ENCODE results near the gene HSD17B10. TPM values are rescaled to one million over a fixed set of nuclear protein-coding genes. Genes with fewer than 3 reads are reported as not detected.

HSD17B10 gene
- total and polyA plus RNA-seq, 8 donors = 16.1 to 84.3 (median 36.2) TPM; not detected in 1

DNA sequence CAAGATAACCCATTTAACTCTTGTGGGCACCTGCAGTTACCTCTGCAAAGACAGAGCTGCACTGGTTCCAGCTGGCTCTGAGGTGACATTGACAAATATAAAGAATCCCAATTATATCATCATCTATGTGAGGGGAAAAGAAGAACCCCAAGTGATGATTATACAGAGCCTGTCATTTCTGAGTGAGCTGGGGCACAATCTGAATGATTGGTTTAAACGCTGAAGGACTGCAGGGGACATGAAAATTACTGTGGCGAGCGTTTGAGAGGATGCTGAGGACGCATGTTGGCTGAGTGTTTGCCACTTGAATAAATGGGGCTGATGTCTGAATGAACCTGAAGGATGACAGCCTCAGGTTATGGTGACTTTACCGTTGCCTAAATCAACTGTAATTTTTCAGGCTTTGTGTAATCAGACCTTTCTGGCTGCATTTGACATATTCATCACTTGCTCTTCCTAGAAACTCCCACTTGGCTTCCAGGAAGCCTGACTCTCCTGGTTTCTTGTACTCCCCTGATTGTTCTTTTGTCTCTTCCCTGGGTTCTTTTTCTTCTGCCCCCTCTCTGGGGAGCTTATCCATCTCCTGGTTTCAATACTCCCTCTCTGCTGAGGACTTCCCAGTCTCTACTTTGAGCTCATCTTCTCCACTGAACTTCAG, 4.1 kb upstream of the HSD17B10 start:
- peaks cover 0 to 29% (median 21%) of the 10 kb centered on the region in 4 donors for H3K4me1 ChIP-seq
- no peaks in the 10 kb centered on the region for H3K36me3 ChIP-seq
- no peak for DNase-seq
- 51 to 93% (median 65%) methylated on average over 3 to 5 of the region's 5 CpGs for WGBS, 5 donors
- H3K4me3 ChIP-seq = no peak overlapping the region
- H3K9me3 ChIP-seq = no peaks in the 10 kb centered on the region
- H3K27ac ChIP-seq = no peak overlapping the region
- intact Hi-C loops (cut with DNase I; ENCODE audit: low total_unique reads) = loop anchor here (10.0 kb wide), 1 partner anchor 124 kb away; no protein-coding TSS in a partner anchor
- peaks cover 0 to 29% (median 0%) of the 10 kb centered on the region in 3 donors for H3K27me3 ChIP-seq
- TF ChIP-seq CTCF (IDR thresholded peaks at IDR 0.05) = no peak
- no peak for TF ChIP-seq POLR2AphosphoS5 (IDR thresholded peaks at IDR 0.05)
- no peak for TF ChIP-seq EP300 (IDR thresholded peaks at IDR 0.05)
- TF ChIP-seq POLR2A (IDR thresholded peaks at IDR 0.05) = no peak

- TF ChIP-seq POLR2A (IDR thresholded peaks at IDR 0.05) = no peak
- no peak for TF ChIP-seq POLR2AphosphoS5 (IDR thresholded peaks at IDR 0.05)
- TF ChIP-seq EP300 (IDR thresholded peaks at IDR 0.05) = no peak
- no peak for TF ChIP-seq CTCF (IDR thresholded peaks at IDR 0.05)
- intact Hi-C loops (cut with DNase I; ENCODE audit: low total_unique reads) = loop anchor here (10.0 kb wide), 1 partner anchor 122 kb away; no protein-coding TSS in a partner anchor
- H3K36me3 ChIP-seq = peaks cover 0 to 4% (median 3%) of the 10 kb centered on the region in 4 donors
- H3K27me3 ChIP-seq = peaks cover 0 to 29% (median 0%) of the 10 kb centered on the region in 3 donors
- H3K4me3 ChIP-seq = no peak overlapping the region
- WGBS, 5 donors = 66 to 84% (median 75%) methylated on average over 2 of the region's 2 CpGs
- H3K27ac ChIP-seq = no peak overlapping the region
- H3K9me3 ChIP-seq = no peaks in the 10 kb centered on the region
- DNase-seq = no peak
- peaks cover 0 to 32% (median 21%) of the 10 kb centered on the region in 4 donors for H3K4me1 ChIP-seq
Observed at GRCh38 chrX:53437206-53437605, 3.0 kb upstream of the HSD17B10 start.

- intact Hi-C loops (cut with DNase I; ENCODE audit: low total_unique reads) = loop anchor here (10.0 kb wide), 1 partner anchor 121 kb away; no protein-coding TSS in a partner anchor
- H3K4me3 ChIP-seq = no peak overlapping the region
- TF ChIP-seq CTCF (IDR thresholded peaks at IDR 0.05) (peak in 5 of 7 experiments; percentile 52 to 90 (median 80)), POLR2AphosphoS5 (IDR thresholded peaks at IDR 0.05) (peak in 1 of 3 donors; percentile 16), EP300 (IDR thresholded peaks at IDR 0.05) (no peak)
- WGBS, 5 donors = 0 to 8% (median 3%) methylated on average over 4 of the region's 4 CpGs
- no peaks in the 10 kb centered on the region for H3K9me3 ChIP-seq
- H3K27ac ChIP-seq = no peak overlapping the region
- H3K36me3 ChIP-seq = peaks cover 0 to 16% (median 15%) of the 10 kb centered on the region in 4 donors
- H3K4me1 ChIP-seq = peaks cover 0 to 20% (median 13%) of the 10 kb centered on the region in 4 donors
- peak; percentile 74 to 89 for DNase-seq
- peaks cover 0 to 27% (median 0%) of the 10 kb centered on the region in 3 donors for H3K27me3 ChIP-seq
Observed at GRCh38 chrX:53435997-53436396, 1.8 kb upstream of the HSD17B10 start.

GRCh38 chrX:53430231-53430630, 3.9 kb downstream of the HSD17B10 start:
- intact Hi-C loops (cut with DNase I; ENCODE audit: low total_unique reads) = loop anchor here (10.0 kb wide), 1 partner anchor 115 kb away; no protein-coding TSS in a partner anchor

More at GRCh38 chrX:53430231-53430630, 3.9 kb downstream of the HSD17B10 start:
- no peak for DNase-seq
- no peak for TF ChIP-seq CTCF (IDR thresholded peaks at IDR 0.05)
- TF ChIP-seq EP300 (IDR thresholded peaks at IDR 0.05) = no peak
- no peak for TF ChIP-seq POLR2AphosphoS5 (IDR thresholded peaks at IDR 0.05)
- TF ChIP-seq POLR2A (IDR thresholded peaks at IDR 0.05) = no peak
- no peaks in the 10 kb centered on the region for H3K9me3 ChIP-seq
- peaks cover 0 to 10% (median 0%) of the 10 kb centered on the region in 3 donors for H3K27me3 ChIP-seq
- H3K27ac ChIP-seq = no peak overlapping the region
- H3K36me3 ChIP-seq = peaks cover 0 to 45% (median 34%) of the 10 kb centered on the region in 4 donors
- WGBS, 5 donors = 88 to 95% (median 92%) methylated on average over 9 of the region's 9 CpGs
- peaks cover 0 to 13% (median 10%) of the 10 kb centered on the region in 4 donors for H3K4me1 ChIP-seq
- H3K4me3 ChIP-seq = no peak overlapping the region

All from stomach (tissue), 9 donors.